GM18907 (cell line): ENCODE data around the gene VWDE.

Experiments
- ATAC-seq: cut with Tn5 transposase; IDR thresholded peaks from one replicate; pipeline ENCODE4 v1.9.1; 2021; ENCODE audit warnings: mild to moderate bottlenecking, moderate library complexity; ENCODE audit not compliant: unreplicated experiment

VWDE gene

DNA sequence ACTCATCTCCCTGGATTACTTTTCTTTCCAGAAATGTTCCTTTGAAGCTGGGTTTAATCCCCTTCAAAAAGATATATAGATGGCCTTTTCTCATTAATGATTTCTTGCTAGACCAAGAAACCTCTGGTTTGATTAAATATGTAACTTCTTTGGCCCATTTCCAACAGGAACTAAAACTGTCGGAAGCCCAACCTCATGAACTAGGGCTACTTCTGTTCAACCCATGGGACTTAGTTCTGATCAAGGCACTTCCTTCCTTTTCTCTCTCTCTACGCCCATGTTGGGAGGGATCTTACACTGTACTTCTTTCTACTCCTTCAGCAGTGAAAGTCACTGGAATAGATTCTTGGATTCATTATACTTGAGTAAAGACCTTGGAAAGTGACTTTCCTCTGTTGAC lies 109.0 kb downstream of the VWDE start:
- peak; percentile 86 for ATAC-seq

DNA sequence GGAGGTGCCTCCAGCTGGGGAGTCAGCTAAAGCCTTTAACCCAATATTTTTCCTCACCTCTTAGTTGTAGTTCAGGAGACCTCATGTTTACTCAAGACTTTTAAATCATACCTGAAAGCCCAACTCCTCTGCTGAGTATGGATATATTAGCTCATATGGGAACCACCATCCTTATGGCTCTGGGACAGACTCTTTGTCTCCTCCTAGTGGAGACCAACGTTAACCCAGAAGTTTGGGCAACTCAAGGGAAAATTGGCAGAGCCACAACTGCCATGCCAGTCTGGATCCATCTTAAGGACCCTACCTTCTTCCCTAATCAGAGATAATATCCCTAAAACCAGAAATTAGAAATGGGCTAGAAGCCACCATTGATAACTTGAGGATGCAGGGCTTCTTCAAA lies 111.8 kb downstream of the VWDE start:
- ATAC-seq, result no peak

DNA sequence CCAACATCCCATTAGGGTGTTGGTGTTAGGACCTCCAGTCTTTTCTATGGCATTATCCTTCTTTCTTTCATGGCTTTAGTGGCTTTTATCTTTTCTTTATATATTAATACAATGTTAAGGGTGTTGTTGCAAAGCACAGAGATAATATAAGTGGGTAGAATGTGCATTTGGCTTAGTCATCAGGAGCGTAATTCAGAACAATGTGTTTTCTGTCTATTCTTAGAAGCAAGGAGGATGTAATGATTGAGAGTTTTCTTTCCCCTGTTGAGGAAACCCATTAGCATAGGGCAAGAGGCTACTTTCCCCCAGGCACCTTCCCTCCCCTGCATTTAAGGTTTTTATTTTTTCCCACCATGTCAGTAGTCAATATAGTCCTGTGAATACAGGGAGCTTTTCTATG lies 112.9 kb downstream of the VWDE start:
- ATAC-seq, result no peak

DNA sequence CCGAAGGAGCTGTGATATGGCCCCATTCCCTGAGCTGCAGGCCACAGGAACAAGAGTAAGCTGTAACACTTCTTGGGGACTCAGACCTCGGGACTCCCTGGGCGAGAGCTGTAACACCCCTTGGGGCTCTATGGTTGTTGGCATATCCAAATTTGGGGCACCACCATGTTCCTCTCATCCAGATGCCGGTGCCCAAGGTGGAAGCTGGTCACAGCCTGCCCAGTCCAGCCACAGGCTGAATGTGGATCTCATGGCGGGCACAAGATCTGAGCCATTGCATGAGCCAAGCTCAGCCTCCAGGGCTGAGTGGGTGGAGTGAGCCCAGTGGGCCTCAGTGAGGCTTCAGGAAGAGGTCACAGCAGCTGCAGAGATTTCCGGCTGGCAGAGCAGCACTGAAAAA lies 113.7 kb downstream of the VWDE start:
- no peak for ATAC-seq

DNA sequence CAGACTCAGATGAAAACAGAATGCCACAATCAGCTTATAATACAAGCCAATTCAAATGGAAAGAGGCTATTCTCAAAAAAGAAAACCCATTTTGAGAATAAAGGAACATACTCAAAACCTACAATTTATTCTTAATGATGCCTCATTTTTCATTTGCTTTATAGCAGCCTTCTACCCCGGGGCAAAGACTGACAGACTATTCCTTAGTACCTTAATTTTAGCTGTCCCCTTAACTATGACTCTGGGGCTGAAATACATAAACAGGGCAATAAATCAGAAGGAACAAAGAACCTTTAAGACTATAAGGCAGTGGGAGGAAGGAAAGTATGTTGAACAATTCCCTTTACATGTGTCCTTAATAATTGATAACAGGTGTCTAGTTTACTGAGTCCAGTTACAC lies 115.8 kb downstream of the VWDE start:
- ATAC-seq, result no peak

DNA sequence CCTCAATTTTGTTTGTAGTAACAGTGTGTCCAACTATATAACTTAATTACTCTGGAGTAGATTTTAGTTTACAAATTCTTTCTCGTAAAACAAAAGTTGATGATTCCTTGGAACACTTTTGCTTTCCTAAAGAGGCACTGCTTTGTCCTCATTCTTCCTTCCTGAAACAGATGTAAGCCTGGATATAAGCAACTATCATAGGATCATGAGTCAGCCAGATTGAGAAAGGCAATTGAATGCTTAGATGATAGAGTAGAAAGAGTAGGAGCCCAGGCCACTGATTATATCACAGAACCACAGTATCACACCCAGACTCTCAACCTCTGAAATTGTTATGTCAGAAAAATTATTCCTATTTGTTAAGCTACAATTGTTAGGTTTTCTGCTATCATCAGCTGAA lies 122.6 kb downstream of the VWDE start:
- no peak for ATAC-seq
